K562 (cell line): Measurements from ENCODE around the gene ZSCAN21. TPM values are rescaled to one million over a fixed set of nuclear protein-coding genes. Genes with fewer than 3 reads are reported as not detected.

ENCODE experiments used
- ATF1 ChIP-seq, 2 experiments: fragments of 450-650 bp in 1 of 2; IDR thresholded peaks; 2 replicates each; pipeline ENCODE4 v1.6.1; 2016; ENCODE audit warnings: missing compliant biosample characterization in 1 of 2, missing genetic modification characterization in 1 of 2
- CTBP1 ChIP-seq: fragments of 450-650 bp; IDR thresholded peaks from 2 replicates; pipeline ENCODE4 v1.6.1; 2016; ENCODE audit warnings: borderline replicate concordance
- ELF1 ChIP-seq: fragments of 200-800 bp; sonication (Bioruptor generic); IDR thresholded peaks from 2 replicates; pipeline ENCODE4 v1.6.1; 2016; ENCODE audit warnings: missing genetic modification characterization, missing compliant biosample characterization
- ELF2 ChIP-seq: fragments of 250-450 bp; sonication (Bioruptor Pico); IDR thresholded peaks from 2 replicates; pipeline ENCODE4 v1.5.0; 2021; ENCODE audit warnings: mild to moderate bottlenecking
- HMGXB4 ChIP-seq: sonication (generic); formaldehyde crosslinking; IDR thresholded peaks from 2 replicates; pipeline ENCODE4 v1.8.1; 2023; ENCODE audit warnings: mild to moderate bottlenecking, missing genetic modification reagents
- LEF1 ChIP-seq: fragments of 450-650 bp; IDR thresholded peaks from 2 replicates; pipeline ENCODE4 v1.6.1; 2016; ENCODE audit warnings: mild to moderate bottlenecking
- NRF1 ChIP-seq, 2 experiments: fragments of 450-650 bp; IDR thresholded peaks in 1 of 2; conservative IDR thresholded peaks in 1 of 2; 2 replicates each; pipeline ENCODE4 v1.6.1; 2014; ENCODE audit warnings: mild to moderate bottlenecking in 2 of 2
- PHF20 ChIP-seq: fragments of 450-650 bp; IDR thresholded peaks from 2 replicates; pipeline ENCODE4 v1.6.1; 2018; ENCODE audit not compliant: partially characterized antibody
- POU5F1 ChIP-seq: fragments of 150-350 bp; IDR thresholded peaks from 2 replicates; pipeline ENCODE4 v1.6.1; 2014; ENCODE audit warnings: borderline replicate concordance, low read length, low read depth, mild to moderate bottlenecking; ENCODE audit not compliant: partially characterized antibody
- PRPF4 ChIP-seq: fragments of 200-400 bp; formaldehyde crosslinking; IDR thresholded peaks from one replicate; pipeline ENCODE4 v1.6.1; 2017; ENCODE audit warnings: low read length, low read depth, mild to moderate bottlenecking; ENCODE audit not compliant: insufficient read depth, poor library complexity, severe bottlenecking
- RNF2 ChIP-seq: sonication (generic); IDR thresholded peaks from 2 replicates; pipeline ENCODE4 v1.6.1; 2016
- SIN3B ChIP-seq: fragments of 450-650 bp; IDR thresholded peaks from 2 replicates; pipeline ENCODE4 v1.6.1; 2017; ENCODE audit warnings: low read depth, mild to moderate bottlenecking, moderate library complexity
- SREBF1 ChIP-seq: fragments of 150-350 bp; IDR thresholded peaks from 2 replicates; pipeline ENCODE4 v1.6.1; 2014; ENCODE audit warnings: antibody characterized with exemption, low read depth, low read length, borderline replicate concordance
- SRSF9 ChIP-seq: fragments of 200-400 bp; formaldehyde crosslinking; IDR thresholded peaks from 2 replicates; pipeline ENCODE4 v1.6.1; 2017; ENCODE audit warnings: low read depth, low read length, borderline replicate concordance
- TAF1 ChIP-seq: IDR thresholded peaks from 2 replicates; pipeline ENCODE4 v1.6.1; 2011; ENCODE audit warnings: mild to moderate bottlenecking, low read length, moderate library complexity; ENCODE audit not compliant: insufficient read depth, control insufficient read depth, severe bottlenecking; ENCODE audit errors: extremely low read depth
- VEZF1 ChIP-seq: fragments of 200-800 bp; sonication (Bioruptor generic); IDR thresholded peaks from 2 replicates; pipeline ENCODE4 v1.6.1; 2017; ENCODE audit warnings: missing genetic modification characterization, missing compliant biosample characterization
- ZBTB9 ChIP-seq: fragments of 450-650 bp; formaldehyde crosslinking; IDR thresholded peaks from 2 replicates; pipeline ENCODE4 v1.4.0; 2020; ENCODE audit warnings: mild to moderate bottlenecking, moderate library complexity
- ZC3H11A ChIP-seq: IDR thresholded peaks from 2 replicates; pipeline ENCODE4 v1.6.1; 2012; ENCODE audit warnings: low read depth, low read length, improper control_type of control experiment
- ZFX ChIP-seq: sonication (generic); formaldehyde crosslinking; IDR thresholded peaks from 2 replicates; pipeline ENCODE4 v1.8.0; 2022; ENCODE audit warnings: mild to moderate bottlenecking, missing genetic modification reagents, moderate library complexity
- ZNF12 ChIP-seq: sonication (generic); formaldehyde crosslinking; IDR thresholded peaks from 2 replicates; pipeline ENCODE4 v1.4.0; 2020; ENCODE audit warnings: mild to moderate bottlenecking, missing genetic modification reagents
- ZNF57 ChIP-seq: fragments of 450-650 bp; formaldehyde crosslinking; IDR thresholded peaks from 2 replicates; pipeline ENCODE4 v1.4.0; 2020; ENCODE audit warnings: mild to moderate bottlenecking, moderate library complexity
- ZNF695 ChIP-seq: fragments of 450-650 bp; formaldehyde crosslinking; IDR thresholded peaks from 2 replicates; pipeline ENCODE4 v1.4.0; 2020; ENCODE audit warnings: mild to moderate bottlenecking, moderate library complexity
- ZNF766 ChIP-seq: fragments of 200-800 bp; sonication (Bioruptor generic); conservative IDR thresholded peaks from 2 replicates; pipeline ENCODE4 v1.6.1; 2016; ENCODE audit warnings: missing genetic modification characterization, missing compliant biosample characterization
- polyA plus RNA-seq, 8 experiments: library from polyadenylated mRNA; depleted of rRNA in 4 of 8; stranded (reverse) in 5 of 8; unstranded in 3 of 8; fragments of >200 nt; fragmentation: Nextera tagmentation in 2 of 8; fragmentation: Illumina TruSeq in 1 of 8; extraction: Ambion mirVana in 2 of 8; extraction: Trizol in 1 of 8; gene quantifications; 2 replicates each; pipeline versions ENCODE4 v1.2.1 to v1.2.3, GENCODE V29; 2011 to 2014; ENCODE audit warnings: inconsistent platforms in 1 of 8, missing spikeins in 1 of 8
- total RNA-seq, 7 experiments: library from RNA; depleted of rRNA in 6 of 7; stranded (reverse); fragments of >200 nt in 6 of 7; fragmentation: Illumina TruSeq in 2 of 7; extraction: Trizol in 2 of 7; gene quantifications; 2 replicates each; pipeline versions ENCODE4 v1.2.1 to v1.2.3, GENCODE V29; 2011 to 2021; ENCODE audit warnings: low replicate concordance in 1 of 7

ZSCAN21 gene
- total and polyA plus RNA-seq, 9 of the 15 experiments (the other 6 are each of a cell fraction or from before 2014, with no cell fraction given) = 5.9 to 15.5 (median 13.2) TPM

- TF ChIP-seq RNF2 = 0 out of 2 replicates have a peak, but pooled peaks have one; percentile 41
- TF ChIP-seq ZNF695 (CRISPR knock-in tag) = no peak
- TF ChIP-seq SRSF9 = no peak
- no peak for TF ChIP-seq ZNF57 (CRISPR knock-in tag)
- peak; percentile 100 for TF ChIP-seq TAF1
- peak; percentile 60 for TF ChIP-seq PRPF4
- TF ChIP-seq ZNF766 = no peak
- 0 out of 2 replicates have a peak, but pooled peaks have one; percentile 52 for TF ChIP-seq SIN3B
- peak; percentile 62 for TF ChIP-seq VEZF1 (CRISPR knock-in tag)
- TF ChIP-seq ATF1 (CRISPR knock-in tag; IDR thresholded peaks at IDR 0.05) = peak; percentile 66
- TF ChIP-seq ATF1 (tag; IDR thresholded peaks at IDR 0.05) = peak; percentile 95
- TF ChIP-seq ELF2 = peak; percentile 98
- 0 out of 2 replicates have a peak, but pooled peaks have one; percentile 22 for TF ChIP-seq SREBF1
- peak; percentile 100 for TF ChIP-seq ELF1
- TF ChIP-seq HMGXB4 (CRISPR knock-in tag) = peak; percentile 70; the same call in 1 of the 2 replicates
- TF ChIP-seq LEF1 = no peak
- peak; percentile 91 for TF ChIP-seq ZFX (CRISPR knock-in tag)
- TF ChIP-seq PHF20 = peak; percentile 88
- TF ChIP-seq CTBP1 = no peak
- TF ChIP-seq NRF1 (conservative IDR thresholded peaks at IDR 0.05 in 1 of 2, IDR thresholded peaks at IDR 0.05 in 1 of 2) = peak; percentile 50 to 62; a peak in 3 of 4 replicates
- no peak for TF ChIP-seq ZNF12
- peak; percentile 69 for TF ChIP-seq POU5F1
- no peak for TF ChIP-seq ZC3H11A
- TF ChIP-seq ZBTB9 = no peak
Observed at GRCh38 chr7:100015232-100016214, 34.1 kb upstream of the ZSCAN21 start, which contains the start of gene ZKSCAN1 (continued).
